ENCODE measurements around the gene ST6GALNAC5.

DNA sequence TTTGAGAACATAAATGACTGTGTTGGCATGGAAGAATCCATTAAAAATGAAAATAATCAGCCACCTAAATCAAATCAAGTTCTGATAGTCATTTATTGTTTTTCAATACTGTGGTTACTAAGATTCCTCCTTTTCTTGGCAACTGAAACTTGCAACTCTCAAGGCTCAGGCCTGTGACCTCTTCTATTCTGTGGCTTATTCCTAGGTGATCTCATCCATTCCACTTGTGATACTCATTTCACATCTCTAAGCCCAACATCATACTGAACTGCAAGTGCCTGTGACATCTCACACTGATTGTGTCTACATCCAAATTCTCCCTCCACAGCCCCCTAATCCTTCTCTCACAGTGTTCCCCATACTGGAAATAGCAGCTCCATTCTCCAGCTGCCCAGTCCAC lies 4.8 kb upstream of the ST6GALNAC5 start:
- TF ChIP-seq, protein P1, sequence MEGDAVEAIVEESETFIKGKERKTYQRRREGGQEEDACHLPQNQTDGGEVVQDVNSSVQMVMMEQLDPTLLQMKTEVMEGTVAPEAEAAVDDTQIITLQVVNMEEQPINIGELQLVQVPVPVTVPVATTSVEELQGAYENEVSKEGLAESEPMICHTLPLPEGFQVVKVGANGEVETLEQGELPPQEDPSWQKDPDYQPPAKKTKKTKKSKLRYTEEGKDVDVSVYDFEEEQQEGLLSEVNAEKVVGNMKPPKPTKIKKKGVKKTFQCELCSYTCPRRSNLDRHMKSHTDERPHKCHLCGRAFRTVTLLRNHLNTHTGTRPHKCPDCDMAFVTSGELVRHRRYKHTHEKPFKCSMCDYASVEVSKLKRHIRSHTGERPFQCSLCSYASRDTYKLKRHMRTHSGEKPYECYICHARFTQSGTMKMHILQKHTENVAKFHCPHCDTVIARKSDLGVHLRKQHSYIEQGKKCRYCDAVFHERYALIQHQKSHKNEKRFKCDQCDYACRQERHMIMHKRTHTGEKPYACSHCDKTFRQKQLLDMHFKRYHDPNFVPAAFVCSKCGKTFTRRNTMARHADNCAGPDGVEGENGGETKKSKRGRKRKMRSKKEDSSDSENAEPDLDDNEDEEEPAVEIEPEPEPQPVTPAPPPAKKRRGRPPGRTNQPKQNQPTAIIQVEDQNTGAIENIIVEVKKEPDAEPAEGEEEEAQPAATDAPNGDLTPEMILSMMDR (IDR thresholded peaks at IDR 0.05), result no peak
- TF ChIP-seq EP300 (IDR thresholded peaks at IDR 0.05) (no peak), POLR2AphosphoS5 (IDR thresholded peaks at IDR 0.05) (no peak)

Data from esophagus muscularis mucosa (tissue), 4 donors.